Motor neuron (in vitro differentiated cells): ENCODE results near the gene ZNF524. TPM values are rescaled to one million over a fixed set of nuclear protein-coding genes. Genes with fewer than 3 reads are reported as not detected.

ENCODE experiments used
- ATAC-seq, 8 experiments: fragments of 200-7000 bp; cut with Tn5 transposase; replicated peaks in 6 of 8; 2 replicates each; pipeline ENCODE4 v1.8.0; 2021; ENCODE audit warnings: mild to moderate bottlenecking in 8 of 8, moderate library complexity in 8 of 8
- H3K27ac ChIP-seq, 2 donors: fragments of 250-450 bp; sonication (Bioruptor Pico); 2 replicates each; pipeline ENCODE4 v1.9.0; 2021; ENCODE audit warnings: antibody characterized with exemption in 2 of 2, mild to moderate bottlenecking in 2 of 2, moderate library complexity in 1 of 2
- H3K4me1 ChIP-seq, 2 donors: fragments of 250-450 bp; sonication (Bioruptor Pico); replicated peaks in 1 of 2; 2 replicates each; pipeline ENCODE4 v1.6.1; 2021; ENCODE audit warnings: antibody characterized with exemption in 2 of 2, mild to moderate bottlenecking in 2 of 2, moderate library complexity in 1 of 2
- H3K4me3 ChIP-seq, 5 donors: fragments of 250-450 bp; sonication (Bioruptor Pico); 2 replicates each; pipeline ENCODE4 v1.9.0; 2021; ENCODE audit warnings: antibody characterized with exemption in 5 of 5, mild to moderate bottlenecking in 5 of 5, moderate library complexity in 4 of 5
- WGBS, 10 experiments: fragments of 450-650 bp; shearing (Covaris generic); methylation state at CpG; one replicate each; pipeline ENCODE4 v1.0.0; 2022; 5-methylcytosine and 5-hydroxymethylcytosine counted together
- in situ Hi-C, 9 experiments: fragments of 400-800 bp; cut with MboI; loops; one replicate each; pipeline ENCODE4 v1.15.0; 2021; ENCODE audit warnings: low sequenced_read_pairs in 9 of 9, low pct_unique_long_range_greater_than_20kb in 2 of 9; ENCODE audit not compliant: unreplicated experiment in 9 of 9
- total RNA-seq, 8 experiments: library from RNA; unstranded; fragments of 300-600 nt; gene quantifications; 2 replicates each; pipeline versions ENCODE4 v1.2.3 to v1.2.4, GENCODE V29; 2022

ZNF524 gene
- total RNA-seq, 8 experiments from 2014 or later: 3.7 to 12.3 (median 5.4) TPM

DNA sequence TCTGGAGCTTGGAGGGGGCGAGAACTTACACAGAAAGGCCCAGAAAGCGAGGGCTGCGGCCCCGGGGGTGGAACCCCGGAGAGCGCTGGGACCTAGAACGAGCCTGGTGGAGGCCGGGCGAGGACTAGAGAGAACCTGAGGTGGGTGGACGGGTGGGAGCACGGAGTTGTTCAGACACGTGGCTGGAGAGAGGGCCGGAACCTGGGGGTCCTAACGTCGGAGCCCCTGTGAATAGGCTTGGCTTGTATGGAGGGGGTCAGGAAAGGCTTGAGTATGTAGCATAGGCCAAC lies 43.7 kb downstream of the ZNF524 start:
- WGBS, 10 experiments: no CpG with 5 or more reads among the region's 15 CpGs
- in situ Hi-C loops: loop anchor here in 3 of 9 experiments (25.0 kb wide), 1 partner anchor 507 kb away; the partner anchor contains the start of gene TNNT1 (in 3 of the 3)
- Histone ChIP-seq H3K4me1 (peaks cover 21 to 28% of the 10 kb centered on the region in 2 donors), H3K4me3 (peak overlapping the region; percentile 81 to 99 (median 97)), H3K27ac (peak overlapping the region; percentile 38 to 90)
- ATAC-seq: peak; percentile 0 to 5 (median 0)

DNA sequence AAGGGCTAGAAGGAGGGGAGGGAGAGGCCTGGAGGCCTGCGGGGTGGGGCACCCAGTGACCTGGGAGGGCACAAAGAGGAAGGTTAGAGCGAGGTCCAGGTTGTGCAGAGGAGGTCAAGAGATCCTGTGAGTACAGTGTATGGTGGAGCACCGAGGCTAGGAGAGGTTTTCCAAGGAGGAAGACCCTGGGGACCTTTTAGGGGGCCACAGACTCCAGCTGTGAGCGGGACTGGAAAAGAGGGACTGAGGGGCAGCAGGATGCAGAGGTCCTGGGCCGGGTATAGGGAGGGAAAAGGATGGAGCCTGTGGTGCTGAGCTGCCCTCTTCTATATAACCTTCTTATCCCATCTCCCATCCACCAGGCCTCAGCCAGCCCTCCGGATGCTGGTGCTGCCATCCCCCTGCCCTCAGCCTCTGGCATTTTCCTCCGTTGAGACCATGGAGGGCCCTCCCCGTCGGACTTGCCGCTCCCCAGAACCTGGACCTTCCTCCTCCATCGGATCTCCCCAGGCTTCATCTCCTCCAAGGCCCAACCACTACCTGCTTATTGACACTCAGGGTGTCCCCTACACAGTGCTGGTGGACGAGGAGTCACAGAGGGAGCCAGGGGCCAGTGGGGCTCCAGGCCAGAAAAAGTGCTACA lies 44.2 kb downstream of the ZNF524 start:
- Histone ChIP-seq H3K4me3 (peak overlapping the region; percentile 81 to 99 (median 97)), H3K27ac (peak overlapping the region; percentile 38 to 90), H3K4me1 (peaks cover 25 to 32% of the 10 kb centered on the region in 2 donors)
- no peak for ATAC-seq
- in situ Hi-C loops: loop anchor here in 3 of 9 experiments (25.0 kb wide), 1 partner anchor 507 kb away; the partner anchor contains the start of gene TNNT1 (in 3 of the 3)
- WGBS, 10 experiments: 17 to 100% (median 78%) methylated on average over 1 to 6 of the region's 12 CpGs; no CpG with 5 or more reads in 3 of the 10 experiments

- no peak for ATAC-seq
- 78 to 100% (median 94%) methylated on average over 1 to 13 of the region's 28 CpGs; no CpG with 5 or more reads in 6 of the 10 experiments for WGBS, 10 experiments
- Histone ChIP-seq H3K27ac (no peak overlapping the region), H3K4me3 (peak overlapping the region in 2 of 5 donors; percentile 81 to 99), H3K4me1 (peaks cover 24 to 29% of the 10 kb centered on the region in 2 donors)
- in situ Hi-C loops: loop anchor here in 3 of 9 experiments (25.0 kb wide), 1 partner anchor 508 kb away; the partner anchor contains the start of gene TNNT1 (in 3 of the 3)
Measured at GRCh38 chr19:55644842-55645511, 44.9 kb downstream of the ZNF524 start.

- in situ Hi-C loops: loop anchor here in 3 of 9 experiments (25.0 kb wide), 1 partner anchor 508 kb away; the partner anchor contains the start of gene TNNT1 (in 3 of the 3)
- H3K4me3 ChIP-seq: no peak overlapping the region
- no peak overlapping the region for H3K27ac ChIP-seq
- WGBS, 10 experiments: 77 to 100% (median 85%) methylated on average over 1 to 4 of the region's 5 CpGs; no CpG with 5 or more reads in 3 of the 10 experiments
- ATAC-seq: no peak
- H3K4me1 ChIP-seq: peaks cover 20 to 24% of the 10 kb centered on the region in 2 donors
Measured at GRCh38 chr19:55645512-55645881, 45.4 kb downstream of the ZNF524 start.

GRCh38 chr19:55646889-55647731 lies 47.0 kb downstream of the ZNF524 start:
- Histone ChIP-seq H3K4me1 (peaks cover 20 to 24% of the 10 kb centered on the region in 2 donors), H3K4me3 (peak overlapping the region; percentile 74 to 99 (median 93)), H3K27ac (peak overlapping the region; percentile 95 to 98)
- in situ Hi-C loops: loop anchor here in 3 of 9 experiments (25.0 kb wide), 1 partner anchor 510 kb away; the partner anchor contains the start of gene TNNT1 (in 3 of the 3)
- ATAC-seq: no peak
- WGBS, 10 experiments: 30 to 66% (median 54%) methylated on average over 2 to 8 of the region's 14 CpGs; no CpG with 5 or more reads in 3 of the 10 experiments

- peak; percentile 11 to 77 (median 64) for ATAC-seq
- Histone ChIP-seq H3K4me3 (peak within 1 kb of the TSS; percentile 74 to 99 (median 93)), H3K27ac (peak within 1 kb of the TSS; percentile 95 to 98), H3K4me1 (peaks cover 14 to 17% of the 10 kb centered on the region in 2 donors)
- WGBS, 10 experiments: 0 to 6% (median 0%) methylated on average over 1 to 6 of the region's 87 CpGs; no CpG with 5 or more reads in 6 of the 10 experiments
- in situ Hi-C loops: loop anchor here in 3 of 9 experiments (25.0 kb wide), 1 partner anchor 511 kb away; the partner anchor contains the start of gene TNNT1 (in 3 of the 3)
Measured at GRCh38 chr19:55647732-55648584, 47.9 kb downstream of the ZNF524 start, which contains the start of gene CCDC106. Gene CCDC106 (plus strand): TSS chr19:55648212. CDS start chr19:55649047, 835 bp downstream.

- WGBS, 10 experiments: 10 to 100% methylated on average over 1 to 6 of the region's 25 CpGs; no CpG with 5 or more reads in 8 of the 10 experiments
- peaks cover 11 to 15% of the 10 kb centered on the region in 2 donors for H3K4me1 ChIP-seq
- H3K27ac ChIP-seq: peak overlapping the region in 1 of 2 donors; percentile 98
- H3K4me3 ChIP-seq: peak overlapping the region; percentile 74 to 99 (median 93)
- in situ Hi-C loops: loop anchor here in 3 of 9 experiments (25.0 kb wide), 1 partner anchor 511 kb away; the partner anchor contains the start of gene TNNT1 (in 3 of the 3)
- peak in 1 of 8 experiments; percentile 14 for ATAC-seq
Measured at GRCh38 chr19:55648585-55649267, 48.6 kb downstream of the ZNF524 start.

GRCh38 chr19:55649268-55650125 lies 49.4 kb downstream of the ZNF524 start:
- WGBS, 10 experiments: 68 to 100% (median 89%) methylated on average over 1 to 8 of the region's 17 CpGs; no CpG with 5 or more reads in 5 of the 10 experiments
- in situ Hi-C loops: loop anchor here in 3 of 9 experiments (25.0 kb wide), 1 partner anchor 512 kb away; the partner anchor contains the start of gene TNNT1 (in 3 of the 3)
- Histone ChIP-seq H3K4me3 (peak overlapping the region in 4 of 5 donors; percentile 82 to 99 (median 96)), H3K27ac (no peak overlapping the region), H3K4me1 (peaks cover 7 to 11% of the 10 kb centered on the region in 2 donors)
- peak in 1 of 8 experiments; percentile 1 for ATAC-seq

GRCh38 chr19:55650126-55650557 lies 50.1 kb downstream of the ZNF524 start:
- ATAC-seq: no peak
- in situ Hi-C loops: no loop called here
- Histone ChIP-seq H3K4me1 (peaks cover 6 to 11% of the 10 kb centered on the region in 2 donors), H3K4me3 (no peak overlapping the region), H3K27ac (no peak overlapping the region)
- WGBS, 10 experiments: 92 to 100% (median 100%) methylated on average over 1 to 2 of the region's 4 CpGs; no CpG with 5 or more reads in 6 of the 10 experiments

- no peak overlapping the region for H3K4me3 ChIP-seq
- in situ Hi-C loops: no loop called here
- WGBS, 10 experiments: 40 to 100% (median 92%) methylated on average over 1 to 5 of the region's 17 CpGs; no CpG with 5 or more reads in 1 of the 10 experiments
- H3K27ac ChIP-seq: no peak overlapping the region
- H3K4me1 ChIP-seq: peaks cover 6 to 11% of the 10 kb centered on the region in 2 donors
- ATAC-seq: no peak
Measured at GRCh38 chr19:55650602-55651230, 50.6 kb downstream of the ZNF524 start.
